A549 treated with Mapracorat at 1 μM for 4 hours (cell line): ENCODE results near the gene ATXN1L. TPM values are rescaled to one million over a fixed set of nuclear protein-coding genes. Genes with fewer than 3 reads are reported as not detected.

Experiments used
- total RNA-seq: library from RNA; stranded (reverse); fragments of 200-300 nt; extraction: Qiagen RNA extraction; gene quantifications from 5 replicates; pipeline ENCODE4 v1.2.3, GENCODE V29; 2022

The ATXN1L gene, protein sequence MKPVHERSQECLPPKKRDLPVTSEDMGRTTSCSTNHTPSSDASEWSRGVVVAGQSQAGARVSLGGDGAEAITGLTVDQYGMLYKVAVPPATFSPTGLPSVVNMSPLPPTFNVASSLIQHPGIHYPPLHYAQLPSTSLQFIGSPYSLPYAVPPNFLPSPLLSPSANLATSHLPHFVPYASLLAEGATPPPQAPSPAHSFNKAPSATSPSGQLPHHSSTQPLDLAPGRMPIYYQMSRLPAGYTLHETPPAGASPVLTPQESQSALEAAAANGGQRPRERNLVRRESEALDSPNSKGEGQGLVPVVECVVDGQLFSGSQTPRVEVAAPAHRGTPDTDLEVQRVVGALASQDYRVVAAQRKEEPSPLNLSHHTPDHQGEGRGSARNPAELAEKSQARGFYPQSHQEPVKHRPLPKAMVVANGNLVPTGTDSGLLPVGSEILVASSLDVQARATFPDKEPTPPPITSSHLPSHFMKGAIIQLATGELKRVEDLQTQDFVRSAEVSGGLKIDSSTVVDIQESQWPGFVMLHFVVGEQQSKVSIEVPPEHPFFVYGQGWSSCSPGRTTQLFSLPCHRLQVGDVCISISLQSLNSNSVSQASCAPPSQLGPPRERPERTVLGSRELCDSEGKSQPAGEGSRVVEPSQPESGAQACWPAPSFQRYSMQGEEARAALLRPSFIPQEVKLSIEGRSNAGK
- total RNA-seq = 13.5 to 19.0 TPM (median 17.5 TPM) in 5 replicates

DNA sequence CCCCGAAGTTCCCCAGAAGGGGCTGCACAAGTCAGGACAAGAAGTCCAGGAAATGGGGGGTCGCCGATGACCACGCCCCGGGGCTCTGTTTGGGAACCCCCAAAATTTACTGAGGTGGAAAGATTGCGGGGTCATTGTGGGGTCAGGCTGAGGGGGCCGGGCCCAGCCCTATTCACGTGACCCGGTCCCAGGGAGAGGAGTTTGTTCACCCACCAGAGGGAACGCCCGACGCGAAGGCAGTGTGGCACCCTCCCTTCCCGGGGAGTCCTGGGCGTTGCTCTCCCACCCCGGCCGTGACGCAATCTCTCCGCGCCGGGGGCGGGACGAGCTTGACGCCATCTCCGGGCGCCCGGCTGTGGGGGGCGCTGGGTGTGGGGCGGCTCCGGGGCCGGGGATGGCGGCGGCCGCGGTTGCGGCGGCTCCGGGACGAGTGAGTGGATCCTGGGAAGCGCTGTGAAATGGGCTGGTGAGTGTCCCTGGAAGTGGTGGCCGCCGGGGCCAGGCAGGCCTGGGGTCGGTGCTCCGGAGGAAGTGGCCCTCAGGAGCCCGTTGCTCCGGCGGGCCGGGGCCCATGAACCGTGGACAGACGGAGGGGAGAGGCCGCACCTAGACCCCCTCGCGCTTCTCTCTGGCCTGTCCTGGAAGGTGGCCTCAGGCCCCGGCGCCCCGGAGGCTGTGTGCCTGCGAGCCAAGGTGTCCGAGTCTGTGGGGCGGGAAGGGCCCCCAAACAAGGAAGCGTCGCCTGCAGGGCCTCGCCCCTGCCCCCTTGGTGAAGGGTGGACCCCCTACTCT lies at the start of gene ATXN1L:
TSS of gene ATXN1L (plus strand) at position 338 of the 792 bp plus-strand sequence. CDS start 3,765 bp downstream, outside the sequence.

DNA sequence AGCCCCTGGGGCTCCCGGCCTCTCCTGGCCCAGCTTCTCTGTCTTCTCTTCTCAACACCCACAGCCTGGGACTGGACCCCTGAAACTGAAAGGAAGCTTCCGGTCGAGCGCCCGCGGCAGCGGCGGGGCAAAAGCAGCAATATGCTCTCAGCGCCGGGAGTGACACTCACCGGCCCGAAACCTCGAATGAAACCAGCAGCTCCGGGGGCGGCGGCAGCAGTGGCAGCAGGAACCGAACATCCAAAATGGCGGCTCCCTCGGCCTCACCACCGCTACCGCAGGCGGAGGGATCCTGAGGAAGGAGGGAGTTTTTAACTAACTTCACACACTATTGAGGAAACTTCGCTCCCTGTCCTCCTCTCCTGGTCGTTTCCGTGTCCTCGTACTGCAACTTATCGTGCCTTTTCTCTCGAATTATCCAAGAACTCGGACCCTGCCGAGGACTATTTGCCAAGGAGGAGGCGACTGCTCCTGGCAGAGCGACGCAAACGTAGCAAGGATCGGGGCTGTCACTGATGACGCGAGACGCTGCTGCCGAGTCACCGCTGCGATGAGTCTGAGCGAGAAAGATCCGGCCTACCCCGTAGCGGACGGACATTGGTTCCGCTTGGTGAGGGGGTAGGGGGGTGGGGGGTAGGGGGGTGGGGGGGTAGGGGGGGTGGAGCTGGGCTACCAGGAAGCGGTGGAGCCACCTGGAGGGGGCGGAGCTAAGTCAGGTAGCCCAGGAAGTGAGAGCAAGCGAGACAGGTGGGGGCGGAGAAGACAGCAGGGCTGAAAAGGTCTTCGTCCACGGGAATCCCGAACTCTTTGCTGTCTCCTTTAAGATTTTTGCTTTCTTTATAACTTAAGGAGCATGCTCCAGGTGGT lies 37.0 kb upstream of the ATXN1L start, which contains the start of gene AP1G1:
TSS of gene AP1G1 (minus strand) at position 242 of the 867 bp plus-strand sequence. CDS start 19,355 bp downstream, outside the sequence.

DNA sequence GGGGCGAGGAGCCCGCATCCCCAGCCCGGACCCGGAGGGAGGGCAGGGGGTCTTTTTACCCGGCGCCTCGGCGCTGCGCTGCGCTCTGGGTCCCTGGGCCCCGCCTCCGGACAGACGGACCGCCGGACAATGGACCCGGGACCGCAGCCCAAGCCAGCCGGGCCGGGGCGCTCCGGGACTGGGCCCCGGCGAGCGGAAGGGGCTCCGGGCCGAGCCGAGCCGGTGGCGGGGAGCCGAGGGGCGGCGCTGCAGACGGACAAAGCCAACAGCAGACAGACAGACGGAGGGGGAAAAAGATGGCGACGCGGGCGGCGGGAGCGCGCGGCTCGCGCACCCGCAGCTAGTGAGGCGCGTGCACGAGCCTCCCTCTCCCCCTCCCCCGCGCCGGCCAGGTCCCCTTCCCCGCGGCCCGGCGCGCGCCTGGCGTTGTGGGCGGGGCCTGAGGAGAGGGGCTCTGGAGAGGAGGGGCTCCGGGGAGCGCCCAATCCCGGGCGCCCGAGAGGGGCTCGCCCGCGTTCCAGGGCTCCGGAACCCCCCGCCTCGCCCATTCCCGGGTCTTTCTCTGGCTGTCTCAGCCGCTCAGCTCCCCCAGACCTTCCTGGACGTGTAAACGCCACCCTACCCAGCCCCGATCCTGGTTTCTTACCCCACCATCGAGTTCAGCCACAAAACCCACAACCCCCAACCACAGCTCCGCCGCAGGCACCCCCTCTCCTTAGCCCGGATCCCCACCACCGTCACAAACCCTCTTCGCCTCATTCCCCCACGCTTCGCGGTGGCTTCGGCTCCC lies 38.3 kb downstream of the ATXN1L start, which contains the start of gene ZNF821:
TSS of gene ZNF821 (minus strand) at position 334 of the 790 bp plus-strand sequence. CDS start 4,236 bp downstream, outside the sequence.

DNA sequence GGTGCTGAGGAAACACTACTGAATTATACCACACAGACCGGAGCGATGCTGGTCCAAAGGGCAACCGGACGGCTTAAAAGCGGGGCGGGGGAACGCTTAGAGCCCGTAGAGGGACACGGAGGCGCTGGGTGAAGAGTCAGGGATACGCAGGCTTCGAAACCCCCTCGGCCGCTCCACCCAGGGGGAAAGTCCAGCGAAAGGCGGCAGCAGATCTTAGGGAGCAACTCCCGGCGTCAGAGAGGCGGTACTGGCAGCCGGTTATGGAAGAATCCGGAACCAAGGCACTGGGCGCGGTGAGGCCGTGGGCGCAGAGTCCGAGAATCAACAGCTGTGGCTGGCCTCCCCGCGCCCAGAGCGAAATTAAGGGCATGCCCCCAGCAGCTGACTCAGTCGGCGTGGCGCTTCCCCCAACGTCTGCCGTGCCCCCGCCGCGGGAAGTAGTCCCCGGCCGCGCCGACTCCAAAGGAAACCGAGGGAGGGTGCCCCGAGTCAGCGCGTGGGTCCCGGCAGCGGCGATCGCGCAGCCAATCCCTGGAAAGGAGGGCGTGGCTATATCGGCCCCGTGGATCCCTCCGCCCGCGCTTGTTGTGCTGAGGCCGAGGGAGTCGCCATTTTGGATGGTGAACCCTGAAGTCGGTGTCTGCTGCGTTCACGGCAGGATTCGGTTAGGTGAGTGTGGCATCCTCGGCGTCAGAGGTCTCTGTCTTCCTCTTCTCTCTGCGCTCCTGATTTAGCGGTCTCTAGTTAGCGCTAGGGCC lies 49.3 kb downstream of the ATXN1L start, which contains the start of gene IST1:
TSS of gene IST1 (plus strand) at position 611 of the 758 bp plus-strand sequence. CDS start 20,110 bp downstream, outside the sequence.

Other genes starting within 250 kb of the ATXN1L start
- 0.19 to 0.34 TPM (median 0.29 TPM) in 5 replicates for gene MARVELD3, start 219.8 kb upstream of the ATXN1L start, total RNA-seq
- gene PHLPP2, start 121.3 kb upstream of the ATXN1L start, total RNA-seq = 9.7 to 12.2 TPM (median 10.3 TPM) in 5 replicates
- 40.3 to 50.3 TPM (median 44.1 TPM) in 5 replicates for gene AP1G1, start 37.1 kb upstream of the ATXN1L start, total RNA-seq
- gene ZNF821, start 38.2 kb downstream of the ATXN1L start, total RNA-seq = 3.1 to 5.3 TPM (median 4.1 TPM) in 5 replicates
- 159 to 183 TPM (median 169 TPM) in 5 replicates for gene IST1, start 49.6 kb downstream of the ATXN1L start, total RNA-seq
- gene PKD1L3, start 154.4 kb downstream of the ATXN1L start, total RNA-seq = not detected in 5 replicates
- gene DHODH, start 162.8 kb downstream of the ATXN1L start, total RNA-seq = 10.9 to 14.8 TPM (median 11.9 TPM) in 5 replicates
- 0.33 TPM in 1 of 5 replicates, not detected in the others for gene HP, start 208.5 kb downstream of the ATXN1L start, total RNA-seq
- not detected in 5 replicates for gene HPR, start 217.2 kb downstream of the ATXN1L start, total RNA-seq
- 16.2 to 22.7 TPM (median 21.3 TPM) in 5 replicates for gene TXNL4B, start 247.6 kb downstream of the ATXN1L start, total RNA-seq
- gene DHX38, start 247.9 kb downstream of the ATXN1L start, total RNA-seq = 48.0 to 53.4 TPM (median 49.3 TPM) in 5 replicates